OCI-LY3 (cell line): ENCODE results near the gene CCSER2.

Source experiments
- EZH2phosphoT487 ChIP-seq: fragments of 200-600 bp; shearing (Covaris generic); IDR thresholded peaks from 2 replicates; pipeline ENCODE4 v1.6.1; 2018; ENCODE audit warnings: antibody characterized with exemption, mixed run types, low read depth
- TF ChIP-seq, protein P1 (sequence below): fragments of 200-600, 300-600 bp; sonication (generic); IDR thresholded peaks from 2 replicates; pipeline ENCODE4 v1.5.1; 2014; ENCODE audit warnings: antibody characterized with exemption, low read length, low read depth

DNA sequence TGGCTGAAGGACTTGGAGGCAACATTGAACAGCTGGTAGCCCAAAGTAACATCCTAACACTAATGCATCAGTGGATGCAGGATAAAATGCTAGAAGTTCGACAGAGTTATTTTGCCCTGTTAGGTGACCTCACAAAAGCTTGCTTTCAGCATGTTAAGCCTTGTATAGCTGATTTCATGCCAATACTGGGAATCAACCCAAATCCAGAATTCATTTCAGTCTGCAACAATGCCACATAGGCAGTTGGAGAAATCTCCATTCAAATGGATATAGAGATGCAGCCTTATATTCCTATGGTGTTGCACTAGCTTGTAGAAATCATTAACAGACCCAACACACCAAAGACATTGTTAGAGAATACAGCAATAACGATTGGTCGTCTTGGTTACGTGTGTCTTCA, 62.9 kb downstream of the CCSER2 start:
- TF ChIP-seq, protein P1, sequence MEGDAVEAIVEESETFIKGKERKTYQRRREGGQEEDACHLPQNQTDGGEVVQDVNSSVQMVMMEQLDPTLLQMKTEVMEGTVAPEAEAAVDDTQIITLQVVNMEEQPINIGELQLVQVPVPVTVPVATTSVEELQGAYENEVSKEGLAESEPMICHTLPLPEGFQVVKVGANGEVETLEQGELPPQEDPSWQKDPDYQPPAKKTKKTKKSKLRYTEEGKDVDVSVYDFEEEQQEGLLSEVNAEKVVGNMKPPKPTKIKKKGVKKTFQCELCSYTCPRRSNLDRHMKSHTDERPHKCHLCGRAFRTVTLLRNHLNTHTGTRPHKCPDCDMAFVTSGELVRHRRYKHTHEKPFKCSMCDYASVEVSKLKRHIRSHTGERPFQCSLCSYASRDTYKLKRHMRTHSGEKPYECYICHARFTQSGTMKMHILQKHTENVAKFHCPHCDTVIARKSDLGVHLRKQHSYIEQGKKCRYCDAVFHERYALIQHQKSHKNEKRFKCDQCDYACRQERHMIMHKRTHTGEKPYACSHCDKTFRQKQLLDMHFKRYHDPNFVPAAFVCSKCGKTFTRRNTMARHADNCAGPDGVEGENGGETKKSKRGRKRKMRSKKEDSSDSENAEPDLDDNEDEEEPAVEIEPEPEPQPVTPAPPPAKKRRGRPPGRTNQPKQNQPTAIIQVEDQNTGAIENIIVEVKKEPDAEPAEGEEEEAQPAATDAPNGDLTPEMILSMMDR, result no peak
- no peak for TF ChIP-seq EZH2phosphoT487
